ENCODE results near the gene MYRIP. TPM values are rescaled to one million over a fixed set of nuclear protein-coding genes. Genes with fewer than 3 reads are reported as not detected.

Gene MYRIP
- total and polyA plus RNA-seq, 2 of the 4 experiments (the other 2 are of a cell fraction), result not detected

- CTCF ChIA-PET, result no interaction called here
- 80% methylated on average over 1 of the region's 2 CpGs; no CpG with 5 or more reads in 1 of the 2 experiments for WGBS, 2 experiments (ENCODE audit: extremely low coverage in 2 of 2, insufficient read length in 1 of 2)
- POLR2A ChIA-PET (ENCODE audit: unreplicated experiment), result no interaction called here
These were observed 445.1 kb downstream of the MYRIP start for GRCh38 chr3:40254491-40254890.

More at GRCh38 chr3:40254491-40254890, 445.1 kb downstream of the MYRIP start:
- no peak overlapping the region for H2BK15ac ChIP-seq (ENCODE audit: low read depth, low read length)
- no peak overlapping the region for H3K27ac ChIP-seq (ENCODE audit: insufficient read depth, low read length)
- no peak overlapping the region for H3K4me3 ChIP-seq (ENCODE audit: insufficient read depth, low read depth, low read length)
- no peak overlapping the region for H2AK5ac ChIP-seq (ENCODE audit: low read depth, low read length)
- no peak overlapping the region for H3K4me2 ChIP-seq (ENCODE audit: low read depth, low read length)
- BruUV-seq (replicated peaks), result no TSS peak
- no peak for ATAC-seq (ENCODE audit: low read depth)
- no peak for TF ChIP-seq CEBPB (IDR thresholded peaks at IDR 0.05; ENCODE audit: low read depth, low read length)
- no peak for TF ChIP-seq CHD1 (IDR thresholded peaks at IDR 0.05; ENCODE audit: low read depth, low read length)
- no peak for TF ChIP-seq FOS (IDR thresholded peaks at IDR 0.05; ENCODE audit: low read depth, low read length)
- no peak for TF ChIP-seq RAD21 (IDR thresholded peaks at IDR 0.05; ENCODE audit: low read length)
- TF ChIP-seq USF2 (IDR thresholded peaks at IDR 0.05; ENCODE audit: low read depth, low read length), result no peak
- TF ChIP-seq SMC3 (IDR thresholded peaks at IDR 0.05; ENCODE audit: low read depth, low read length), result no peak
- TF ChIP-seq RCOR1 (IDR thresholded peaks at IDR 0.05; ENCODE audit: insufficient replicate concordance, low read length), result no peak
- no peak for TF ChIP-seq MXI1 (IDR thresholded peaks at IDR 0.05; ENCODE audit: borderline replicate concordance, low read depth, low read length)
- no peak for TF ChIP-seq CTCF (conservative IDR thresholded peaks at IDR 0.05; ENCODE audit: low read depth, low read length)
- no peak for TF ChIP-seq MAFK (IDR thresholded peaks at IDR 0.05; ENCODE audit: low read depth, low read length)
- no peak for TF ChIP-seq MAZ (IDR thresholded peaks at IDR 0.05; ENCODE audit: borderline replicate concordance, low read depth, low read length)
- TF ChIP-seq RFX5 (IDR thresholded peaks at IDR 0.05; ENCODE audit: low read depth, low read length), result no peak
- no peak for TF ChIP-seq BHLHE40 (IDR thresholded peaks at IDR 0.05; ENCODE audit: low read depth, low read length)
- no peak for TF ChIP-seq POLR2A (IDR thresholded peaks at IDR 0.05; ENCODE audit: low read depth, low read length)
- no peak for TF ChIP-seq NFE2L2 (IDR thresholded peaks at IDR 0.05; ENCODE audit: low read depth, low read length)
- TF ChIP-seq ELK1 (IDR thresholded peaks at IDR 0.05; ENCODE audit: borderline replicate concordance, low read depth, low read length), result no peak
- no peak overlapping the region for H2BK120ac ChIP-seq (ENCODE audit: low read depth, low read length)
- DNase-seq, result no peak
- H3K4ac ChIP-seq (ENCODE audit: low read depth, low read length), result no peak overlapping the region
- no peaks in the 10 kb centered on the region for H3K9me1 ChIP-seq (ENCODE audit: insufficient read depth, low read length)
- H3K23ac ChIP-seq (ENCODE audit: low read depth, low read length), result no peak overlapping the region
- H2BK5ac ChIP-seq (ENCODE audit: low read depth, low read length, poor library complexity, severe bottlenecking), result no peak overlapping the region
- no peaks in the 10 kb centered on the region for H4K20me1 ChIP-seq (ENCODE audit: insufficient read depth, low read length)
- no peak overlapping the region for H2AFZ ChIP-seq (replicated peaks; ENCODE audit: low read length, poor library complexity)
- intact Hi-C loops (cut with micrococcal nuclease), result no loop called here
- H3K4me1 ChIP-seq (ENCODE audit: control insufficient read depth, insufficient read depth, low read length), result no peaks in the 10 kb centered on the region
- no peak overlapping the region for H2BK20ac ChIP-seq (ENCODE audit: low read depth, low read length)
- H4K8ac ChIP-seq (ENCODE audit: low read depth in 2 of 2, low read length in 2 of 2), result no peak overlapping the region
- H4K91ac ChIP-seq (ENCODE audit: insufficient read depth, low read depth, low read length), result no peak overlapping the region
- no peak overlapping the region for H3K56ac ChIP-seq (ENCODE audit: extremely low read depth, insufficient read depth, low read length)
- H3K18ac ChIP-seq (ENCODE audit: low read depth, low read length), result no peak overlapping the region
- in situ Hi-C loops (cut with MboI; ENCODE audit: low sequenced_read_pairs), result no loop called here
- no peaks in the 10 kb centered on the region for H3K79me1 ChIP-seq (ENCODE audit: low read depth in 1 of 2, low read length in 2 of 2)
- no peak overlapping the region for H2AK9ac ChIP-seq (replicated peaks; ENCODE audit: low read depth, low read length, poor library complexity)
- dilution Hi-C loops (cut with HindIII; ENCODE audit: low sequenced_read_pairs, unreplicated experiment), result no loop called here
- H3K36me3 ChIP-seq (ENCODE audit: control insufficient read depth, insufficient read depth, low read length), result no peaks in the 10 kb centered on the region
- H3K9me3 ChIP-seq (ENCODE audit: control insufficient read depth, insufficient read depth, low read length), result no peaks in the 10 kb centered on the region
- H3K9ac ChIP-seq (ENCODE audit: low read depth, low read length), result no peak overlapping the region
- H3K14ac ChIP-seq (replicated peaks; ENCODE audit: low read depth, low read length), result no peak overlapping the region
- H3K27me3 ChIP-seq (ENCODE audit: control insufficient read depth, insufficient read depth, low read length), result no peaks in the 10 kb centered on the region
- no peak overlapping the region for H4K5ac ChIP-seq (ENCODE audit: low read depth, low read length)
